ENCODE measurements around the gene RBBP8NL. TPM values are rescaled to one million over a fixed set of nuclear protein-coding genes. Genes with fewer than 3 reads are reported as not detected.

Gene RBBP8NL
- total and polyA plus RNA-seq, 2 of the 8 experiments (the other 6 are each of a cell fraction or from before 2014, with no cell fraction given), result 0.43 to 0.48 TPM

DNA sequence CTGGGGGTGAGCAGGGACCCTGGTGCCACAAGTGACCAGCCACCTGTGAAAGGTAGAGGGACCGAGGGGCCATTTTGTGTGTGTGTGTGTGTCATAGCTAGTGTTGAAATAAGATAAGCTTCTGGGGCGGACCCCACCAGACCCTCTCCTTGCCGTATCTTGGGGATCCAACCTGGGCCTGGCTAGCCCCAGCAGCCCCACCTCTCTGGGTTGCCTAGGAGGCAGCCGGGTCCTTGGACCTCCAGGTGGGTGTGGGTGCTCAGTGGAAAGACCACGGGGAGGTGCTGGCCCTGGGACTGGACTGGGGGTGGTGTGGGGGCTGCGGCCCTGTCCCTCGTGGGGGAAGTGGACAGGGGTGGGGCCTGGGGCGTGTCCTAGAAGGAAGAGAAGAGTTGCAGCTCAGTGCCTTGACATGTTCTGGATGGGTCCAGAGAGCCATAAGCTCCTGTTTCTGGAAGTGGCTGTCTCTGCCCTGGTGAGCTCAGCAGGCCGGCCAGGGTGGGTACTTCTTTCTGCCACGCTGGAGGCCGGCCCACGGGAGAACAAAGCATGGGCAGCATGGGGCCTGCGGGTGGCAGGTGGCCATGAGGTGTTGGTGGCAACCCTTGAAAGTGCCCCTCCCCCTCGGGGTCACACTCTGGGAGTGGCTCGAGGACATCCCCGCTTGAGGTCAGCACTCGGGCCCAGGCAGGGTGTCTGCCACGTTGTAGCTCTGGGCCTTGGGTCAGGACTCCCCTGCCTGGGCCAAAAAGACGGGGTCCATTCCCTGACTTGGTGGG is 8.4 kb downstream of the RBBP8NL start (continued):
- TF ChIP-seq CHD2 (IDR thresholded peaks at IDR 0.05; ENCODE audit: low read length) (no peak), CBX5 (IDR thresholded peaks at IDR 0.05; ENCODE audit: low read depth, low read length) (no peak), ZNF274 (IDR thresholded peaks at IDR 0.05; ENCODE audit: borderline replicate concordance, extremely low read depth, low read length) (no peak), RBBP5 (IDR thresholded peaks at IDR 0.05; ENCODE audit: borderline replicate concordance, low read depth, low read length) (no peak), SAP30 (IDR thresholded peaks at IDR 0.05; ENCODE audit: insufficient read depth, insufficient replicate concordance, low read length) (no peak), RNF2 (IDR thresholded peaks at IDR 0.05; ENCODE audit: borderline replicate concordance, low read depth, low read length, missing control alignments, poor library complexity, severe bottlenecking) (no peak), SRF (IDR thresholded peaks at IDR 0.05; ENCODE audit: low read depth, low read length) (no peak)

All from H1 (cell line).